Gastroesophageal sphincter (tissue), 3 donors: ENCODE measurements around the gene SMG6.

Experiments
- EP300 ChIP-seq: sonication (generic); formaldehyde crosslinking; IDR thresholded peaks from one replicate; pipeline ENCODE4 v1.6.1; 2017; ENCODE audit warnings: antibody characterized with exemption, mild to moderate bottlenecking
- POLR2A ChIP-seq, 2 donors: fragments of 450-650 bp; IDR thresholded peaks; one replicate each; pipeline ENCODE4 v1.6.1; 2017; ENCODE audit warnings: antibody characterized with exemption in 2 of 2, mild to moderate bottlenecking in 2 of 2, moderate library complexity in 1 of 2
- POLR2AphosphoS5 ChIP-seq: sonication (generic); formaldehyde crosslinking; IDR thresholded peaks from one replicate; pipeline ENCODE4 v1.6.1; 2017; ENCODE audit warnings: antibody characterized with exemption
- TF ChIP-seq, protein P1 (sequence below), 4 experiments: fragments of 200-600 bp in 2 of 4; fragments of 450-650 bp in 2 of 4; sonication (generic) in 1 of 4; IDR thresholded peaks; one replicate each; pipeline ENCODE4 v1.5.1; 2017 to 2019; ENCODE audit warnings: antibody characterized with exemption in 4 of 4, mild to moderate bottlenecking in 2 of 4, moderate library complexity in 2 of 4

DNA sequence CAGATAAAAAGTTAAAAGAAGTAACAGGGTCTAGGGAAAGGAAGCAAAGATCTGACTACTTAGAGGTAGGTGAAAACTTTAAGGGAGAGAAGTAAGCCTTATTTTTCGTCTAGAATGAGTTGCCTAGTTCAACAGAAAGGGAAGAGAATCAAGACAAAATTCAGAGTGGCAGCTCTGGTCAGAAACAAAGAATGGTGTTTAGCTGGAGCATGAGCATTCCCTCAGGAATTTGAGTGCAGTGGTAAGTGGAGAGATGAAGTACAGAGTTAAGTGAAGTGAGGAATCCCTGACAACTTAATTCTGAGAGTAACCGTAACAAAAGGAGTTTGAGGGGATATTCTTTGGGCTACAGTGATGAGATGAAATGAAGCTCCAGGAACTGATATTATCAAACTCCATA, 11.5 kb downstream of the SMG6 start:
- TF ChIP-seq, protein P1, sequence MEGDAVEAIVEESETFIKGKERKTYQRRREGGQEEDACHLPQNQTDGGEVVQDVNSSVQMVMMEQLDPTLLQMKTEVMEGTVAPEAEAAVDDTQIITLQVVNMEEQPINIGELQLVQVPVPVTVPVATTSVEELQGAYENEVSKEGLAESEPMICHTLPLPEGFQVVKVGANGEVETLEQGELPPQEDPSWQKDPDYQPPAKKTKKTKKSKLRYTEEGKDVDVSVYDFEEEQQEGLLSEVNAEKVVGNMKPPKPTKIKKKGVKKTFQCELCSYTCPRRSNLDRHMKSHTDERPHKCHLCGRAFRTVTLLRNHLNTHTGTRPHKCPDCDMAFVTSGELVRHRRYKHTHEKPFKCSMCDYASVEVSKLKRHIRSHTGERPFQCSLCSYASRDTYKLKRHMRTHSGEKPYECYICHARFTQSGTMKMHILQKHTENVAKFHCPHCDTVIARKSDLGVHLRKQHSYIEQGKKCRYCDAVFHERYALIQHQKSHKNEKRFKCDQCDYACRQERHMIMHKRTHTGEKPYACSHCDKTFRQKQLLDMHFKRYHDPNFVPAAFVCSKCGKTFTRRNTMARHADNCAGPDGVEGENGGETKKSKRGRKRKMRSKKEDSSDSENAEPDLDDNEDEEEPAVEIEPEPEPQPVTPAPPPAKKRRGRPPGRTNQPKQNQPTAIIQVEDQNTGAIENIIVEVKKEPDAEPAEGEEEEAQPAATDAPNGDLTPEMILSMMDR (IDR thresholded peaks at IDR 0.05), result no peak
- no peak for TF ChIP-seq POLR2AphosphoS5
- no peak for TF ChIP-seq POLR2A (IDR thresholded peaks at IDR 0.05)
- no peak for TF ChIP-seq EP300
